ENCODE results near the gene RAB40C. TPM values are rescaled to one million over a fixed set of nuclear protein-coding genes. Genes with fewer than 3 reads are reported as not detected.

The RAB40C gene
- total RNA-seq, 1 donor from 2014 or later = 6.0 TPM

- no peaks in the 10 kb centered on the region for H3K9me3 Mint-ChIP-seq
- H3K4me2 ChIP-seq = peak overlapping the region; percentile 93
- peaks cover 26% of the 10 kb centered on the region for H3K4me1 ChIP-seq
- no peak overlapping the region for H3K4me3 ChIP-seq
- no peaks in the 10 kb centered on the region for H3K36me3 ChIP-seq
- no peaks in the 10 kb centered on the region for H3K79me2 ChIP-seq (ENCODE audit: low read depth)
- peaks cover 29% of the 10 kb centered on the region for H4K20me1 ChIP-seq (ENCODE audit: low read depth)
- peak overlapping the region; percentile 81 for H3K4me3 Mint-ChIP-seq
- H3K36me3 Mint-ChIP-seq = peaks cover 5% of the 10 kb centered on the region
- peak overlapping the region; percentile 97 for H3K27ac Mint-ChIP-seq
- no peaks in the 10 kb centered on the region for H3K27me3 ChIP-seq
- peak overlapping the region; percentile 89 for H3K27ac ChIP-seq
- H3K9me3 ChIP-seq (ENCODE audit: low read depth) = no peaks in the 10 kb centered on the region
- H2AFZ ChIP-seq (replicated peaks) = no peak overlapping the region
- peaks cover 26% of the 10 kb centered on the region for H3K4me1 Mint-ChIP-seq
- no peak overlapping the region for H3K9ac ChIP-seq
- peaks cover 24% of the 10 kb centered on the region for H3F3A ChIP-seq (ENCODE audit: low read depth)
- peaks cover 5% of the 10 kb centered on the region for H3K27me3 Mint-ChIP-seq (ENCODE audit: insufficient read depth, low read depth)
- TF ChIP-seq EZH2 (IDR thresholded peaks at IDR 0.05) (no peak), EZH2phosphoT487 (IDR thresholded peaks at IDR 0.05) (no peak)
- no peak for DNase-seq (ENCODE audit: low spot score)
Measured at GRCh38 chr16:629185-629832, 39.4 kb downstream of the RAB40C start.

GRCh38 chr16:629833-630248 lies 40.0 kb downstream of the RAB40C start:
- Histone ChIP-seq H3K9me3 (ENCODE audit: low read depth) (no peaks in the 10 kb centered on the region), H2AFZ (replicated peaks) (no peak overlapping the region), H3K27ac (peak overlapping the region; percentile 89), H3K9ac (no peak overlapping the region), H3F3A (ENCODE audit: low read depth) (peaks cover 24% of the 10 kb centered on the region), H3K79me2 (ENCODE audit: low read depth) (peaks cover 1% of the 10 kb centered on the region), H3K27me3 (no peaks in the 10 kb centered on the region), H3K4me2 (peak overlapping the region; percentile 93), H3K4me3 (peak overlapping the region; percentile 64), H4K20me1 (ENCODE audit: low read depth) (peaks cover 35% of the 10 kb centered on the region), H3K36me3 (no peaks in the 10 kb centered on the region), H3K4me1 (peaks cover 26% of the 10 kb centered on the region)
- peaks cover 2% of the 10 kb centered on the region for H3K36me3 Mint-ChIP-seq
- TF ChIP-seq EZH2phosphoT487 (IDR thresholded peaks at IDR 0.05) (no peak), CTCF (IDR thresholded peaks at IDR 0.05) (no peak), EZH2 (IDR thresholded peaks at IDR 0.05) (no peak)
- H3K4me1 Mint-ChIP-seq = peaks cover 22% of the 10 kb centered on the region
- H3K27me3 Mint-ChIP-seq (ENCODE audit: insufficient read depth, low read depth) = peaks cover 5% of the 10 kb centered on the region
- peak overlapping the region; percentile 81 for H3K4me3 Mint-ChIP-seq
- peak overlapping the region; percentile 97 for H3K27ac Mint-ChIP-seq
- peak; percentile 91 for DNase-seq (ENCODE audit: low spot score)
- H3K9me3 Mint-ChIP-seq = no peaks in the 10 kb centered on the region

GRCh38 chr16:630249-630814 lies 40.5 kb downstream of the RAB40C start:
- Mint-ChIP-seq H3K9me3 (no peaks in the 10 kb centered on the region), H3K4me1 (peaks cover 22% of the 10 kb centered on the region), H3K4me3 (peak overlapping the region; percentile 81), H3K27ac (peak overlapping the region; percentile 97), H3K36me3 (peaks cover 2% of the 10 kb centered on the region), H3K27me3 (ENCODE audit: insufficient read depth, low read depth) (peaks cover 5% of the 10 kb centered on the region)
- no peak for TF ChIP-seq EZH2phosphoT487 (IDR thresholded peaks at IDR 0.05)
- no peak for TF ChIP-seq EZH2 (IDR thresholded peaks at IDR 0.05)
- TF ChIP-seq CTCF (IDR thresholded peaks at IDR 0.05) = no peak
- H3K79me2 ChIP-seq (ENCODE audit: low read depth) = peaks cover 6% of the 10 kb centered on the region
- H3K36me3 ChIP-seq = no peaks in the 10 kb centered on the region
- H3K9me3 ChIP-seq (ENCODE audit: low read depth) = no peaks in the 10 kb centered on the region
- H3F3A ChIP-seq (ENCODE audit: low read depth) = peaks cover 24% of the 10 kb centered on the region
- peak overlapping the region; percentile 93 for H3K4me2 ChIP-seq
- peak overlapping the region; percentile 64 for H3K4me3 ChIP-seq
- peaks cover 26% of the 10 kb centered on the region for H3K4me1 ChIP-seq
- H4K20me1 ChIP-seq (ENCODE audit: low read depth) = peaks cover 40% of the 10 kb centered on the region
- H3K27ac ChIP-seq = peak overlapping the region; percentile 89
- H2AFZ ChIP-seq (replicated peaks) = no peak overlapping the region
- H3K9ac ChIP-seq = no peak overlapping the region
- DNase-seq (ENCODE audit: low spot score) = peak; percentile 72
- H3K27me3 ChIP-seq = no peaks in the 10 kb centered on the region

Measured in neural progenitor cell (in vitro differentiated cells).